ENCODE data around the gene LBX1. TPM values are rescaled to one million over a fixed set of nuclear protein-coding genes. Genes with fewer than 3 reads are reported as not detected.

The LBX1 gene
- total RNA-seq, 2 donors from 2014 or later, result not detected

Other genes starting within 250 kb of the LBX1 start
- gene MRPL43, start 242.0 kb downstream of the LBX1 start, total RNA-seq, result 10 to 100 TPM; 66.9 to 69.3 TPM
- gene TWNK, start 241.9 kb downstream of the LBX1 start, total RNA-seq, result 1 to 10 TPM; 3.7 to 5.8 TPM
- 10 to 100 TPM; 28.7 to 33.9 TPM for gene LZTS2, start 229.7 kb downstream of the LBX1 start, total RNA-seq
- gene PDZD7, start 198.3 kb downstream of the LBX1 start, total RNA-seq, result under 1 TPM; 0.21 to 0.78 TPM
- 10 to 100 TPM; 14.7 to 22.0 TPM for gene SFXN3, start 198.2 kb downstream of the LBX1 start, total RNA-seq
- 10 to 100 TPM; 17.7 to 21.0 TPM for gene KAZALD1, start 167.5 kb downstream of the LBX1 start, total RNA-seq
- gene TLX1, start 98.2 kb downstream of the LBX1 start, total RNA-seq, result 1 to 10 TPM in 1 of 2 donors, under 1 TPM in 1; 0.12 to 1.7 TPM
- 10 to 100 TPM; 13.0 to 15.5 TPM for gene BTRC, start 124.7 kb upstream of the LBX1 start, total RNA-seq